HepG2 (cell line): Measurements from ENCODE around the gene FAM20A. TPM values are rescaled to one million over a fixed set of nuclear protein-coding genes. Genes with fewer than 3 reads are reported as not detected.

Experiments used
- FOXO1 ChIP-seq: sonication (generic); formaldehyde crosslinking; IDR thresholded peaks from 2 replicates; pipeline ENCODE4 v1.4.0; 2020; ENCODE audit warnings: missing genetic modification reagents
- GMEB1 ChIP-seq: sonication (generic); formaldehyde crosslinking; IDR thresholded peaks from 2 replicates; pipeline ENCODE4 v1.5.1; 2020; ENCODE audit warnings: missing genetic modification reagents, mild to moderate bottlenecking, borderline replicate concordance
- HCFC1 ChIP-seq: fragments of 150-350 bp; IDR thresholded peaks from 2 replicates; pipeline ENCODE4 v1.6.1; 2014; ENCODE audit warnings: low read depth, low read length
- MTA1 ChIP-seq: sonication (generic); formaldehyde crosslinking; IDR thresholded peaks from 2 replicates; pipeline ENCODE4 v1.4.0; 2020; ENCODE audit warnings: missing genetic modification reagents, mild to moderate bottlenecking, borderline replicate concordance
- NR2F6 ChIP-seq, 2 experiments: IDR thresholded peaks; 2 replicates each; pipeline ENCODE4 v1.6.1; 2016; ENCODE audit warnings: antibody characterized with exemption in 1 of 2, mild to moderate bottlenecking in 1 of 2
- SALL1 ChIP-seq: sonication (generic); formaldehyde crosslinking; IDR thresholded peaks from 2 replicates; pipeline ENCODE4 v1.8.0; 2022; ENCODE audit warnings: mild to moderate bottlenecking, missing genetic modification reagents
- SNRNP70 ChIP-seq: fragments of 200-400 bp; formaldehyde crosslinking; IDR thresholded peaks from 2 replicates; pipeline ENCODE4 v1.6.1; 2017; ENCODE audit warnings: mild to moderate bottlenecking, low read depth, low read length, moderate library complexity
- SPEN ChIP-seq: sonication (generic); formaldehyde crosslinking; IDR thresholded peaks from 2 replicates; pipeline ENCODE4 v1.5.1; 2020; ENCODE audit warnings: low read depth, mild to moderate bottlenecking, missing genetic modification reagents
- TBX2 ChIP-seq: sonication (generic); formaldehyde crosslinking; IDR thresholded peaks from 2 replicates; pipeline ENCODE4 v1.5.0; 2020; ENCODE audit warnings: missing genetic modification reagents, mild to moderate bottlenecking, borderline replicate concordance
- ZBTB7B ChIP-seq: sonication (generic); formaldehyde crosslinking; IDR thresholded peaks from 2 replicates; pipeline ENCODE4 v1.4.0; 2020; ENCODE audit warnings: missing genetic modification reagents
- ZNF260 ChIP-seq: sonication (generic); formaldehyde crosslinking; IDR thresholded peaks from 2 replicates; pipeline ENCODE4 v1.4.0; 2020; ENCODE audit warnings: missing genetic modification reagents, low read depth, mild to moderate bottlenecking, borderline replicate concordance
- ZNF296 ChIP-seq: sonication (generic); formaldehyde crosslinking; conservative IDR thresholded peaks from 2 replicates; pipeline ENCODE4 v1.5.0; 2020; ENCODE audit warnings: mild to moderate bottlenecking, missing genetic modification reagents
- ZNF501 ChIP-seq: sonication (generic); formaldehyde crosslinking; IDR thresholded peaks from 2 replicates; pipeline ENCODE4 v1.5.1; 2020; ENCODE audit warnings: mild to moderate bottlenecking, moderate library complexity, missing genetic modification reagents
- ZNF607 ChIP-seq: sonication (generic); formaldehyde crosslinking; IDR thresholded peaks from 2 replicates; pipeline ENCODE4 v1.5.1; 2020; ENCODE audit warnings: missing genetic modification reagents, mild to moderate bottlenecking, borderline replicate concordance
- polyA plus RNA-seq, 8 experiments: library from polyadenylated mRNA; depleted of rRNA in 3 of 8; stranded (reverse) in 7 of 8; unstranded in 1 of 8; fragments of >200 nt; fragmentation: Illumina TruSeq in 4 of 8; extraction: Trizol in 4 of 8; gene quantifications; 2 replicates each; pipeline versions ENCODE4 v1.2.1 to v1.2.3, GENCODE V29; 2011 to 2016; ENCODE audit warnings: low read depth in 4 of 8, missing spikeins in 1 of 8, mixed read lengths in 1 of 8; ENCODE audit not compliant: insufficient read depth in 1 of 8
- total RNA-seq, 5 experiments: library from RNA; depleted of rRNA; stranded (reverse); fragments of >200 nt; fragmentation: Illumina TruSeq; extraction: Trizol; gene quantifications; 2 replicates each; pipeline ENCODE4 v1.2.3, GENCODE V29; 2016; ENCODE audit warnings: low read depth in 1 of 5
- TF ChIP-seq, protein P1 (sequence below): sonication (generic); formaldehyde crosslinking; IDR thresholded peaks from 2 replicates; pipeline ENCODE4 v1.4.0; 2020; ENCODE audit warnings: missing genetic modification reagents
- TF ChIP-seq, protein P2 (sequence below): sonication (generic); formaldehyde crosslinking; IDR thresholded peaks from 2 replicates; pipeline ENCODE4 v1.5.1; 2020; ENCODE audit warnings: missing genetic modification reagents, mild to moderate bottlenecking, borderline replicate concordance

Gene FAM20A
- total and polyA plus RNA-seq, 2 of the 13 experiments (the other 11 are each of a cell fraction or from before 2014, with no cell fraction given), result 9.3 to 20.7 TPM

DNA sequence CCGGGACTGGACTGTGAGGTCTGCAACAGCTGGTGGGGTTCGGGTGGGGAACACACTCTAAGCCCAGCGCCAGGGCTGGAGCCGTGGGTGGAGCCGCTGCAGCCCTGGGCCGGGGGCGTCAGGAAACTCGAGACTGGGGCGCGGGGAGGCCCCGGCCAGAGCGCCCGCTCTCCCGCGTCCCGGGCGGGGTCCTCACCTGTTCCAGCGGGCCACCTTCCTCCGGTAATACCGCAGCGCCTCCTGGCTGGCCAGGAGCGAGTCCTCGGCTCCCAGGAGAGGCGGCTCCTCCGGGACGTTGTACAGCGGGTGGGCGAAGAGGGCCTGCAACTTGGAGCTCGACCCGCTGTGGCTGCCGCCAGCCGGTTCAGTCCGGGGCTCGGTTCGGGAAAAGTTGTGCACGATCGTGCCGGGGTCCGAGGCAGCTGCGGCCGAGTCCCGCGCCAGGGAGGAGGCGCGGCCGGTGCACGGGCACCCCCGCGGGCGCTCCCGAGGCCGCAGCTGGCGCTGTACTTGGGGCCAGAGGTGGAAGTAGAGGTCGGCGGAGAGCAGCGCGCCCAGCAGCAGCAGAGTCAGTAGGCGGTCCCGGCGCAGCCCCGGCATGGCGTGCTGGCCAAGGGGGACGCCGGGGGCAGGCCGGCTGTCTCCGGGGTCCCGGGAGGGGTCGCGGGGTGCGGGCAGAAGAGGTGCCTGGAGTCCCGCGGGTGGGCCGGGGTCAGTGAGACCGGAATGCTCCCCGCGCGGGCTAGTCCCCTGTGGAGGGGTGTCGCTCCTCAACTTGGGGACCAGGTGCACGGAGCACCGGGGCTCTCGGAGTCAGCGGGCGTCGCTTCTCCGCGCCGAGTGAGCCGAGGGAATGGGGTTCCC lies 868 bp downstream of the FAM20A start (continued):
- TF ChIP-seq NR2F6 (IDR thresholded peaks at IDR 0.05), result no peak
- 0 out of 2 replicates have a peak, but pooled peaks have one; percentile 27 for TF ChIP-seq NR2F6 (CRISPR knock-in tag; IDR thresholded peaks at IDR 0.05)
- TF ChIP-seq HCFC1, result no peak
- TF ChIP-seq SNRNP70, result no peak
- TF ChIP-seq SALL1 (CRISPR knock-in tag), result peak; percentile 74
- 0 out of 2 replicates have a peak, but pooled peaks have one; percentile 30 for TF ChIP-seq GMEB1
- TF ChIP-seq ZNF296 (CRISPR knock-in tag), result no peak; the same call in 1 of the 2 replicates
- 0 out of 2 replicates have a peak, but pooled peaks have one; percentile 22 for TF ChIP-seq ZNF260 (CRISPR knock-in tag)
- peak; percentile 77; the same call in 1 of the 2 replicates for TF ChIP-seq MTA1
- TF ChIP-seq, protein P1, sequence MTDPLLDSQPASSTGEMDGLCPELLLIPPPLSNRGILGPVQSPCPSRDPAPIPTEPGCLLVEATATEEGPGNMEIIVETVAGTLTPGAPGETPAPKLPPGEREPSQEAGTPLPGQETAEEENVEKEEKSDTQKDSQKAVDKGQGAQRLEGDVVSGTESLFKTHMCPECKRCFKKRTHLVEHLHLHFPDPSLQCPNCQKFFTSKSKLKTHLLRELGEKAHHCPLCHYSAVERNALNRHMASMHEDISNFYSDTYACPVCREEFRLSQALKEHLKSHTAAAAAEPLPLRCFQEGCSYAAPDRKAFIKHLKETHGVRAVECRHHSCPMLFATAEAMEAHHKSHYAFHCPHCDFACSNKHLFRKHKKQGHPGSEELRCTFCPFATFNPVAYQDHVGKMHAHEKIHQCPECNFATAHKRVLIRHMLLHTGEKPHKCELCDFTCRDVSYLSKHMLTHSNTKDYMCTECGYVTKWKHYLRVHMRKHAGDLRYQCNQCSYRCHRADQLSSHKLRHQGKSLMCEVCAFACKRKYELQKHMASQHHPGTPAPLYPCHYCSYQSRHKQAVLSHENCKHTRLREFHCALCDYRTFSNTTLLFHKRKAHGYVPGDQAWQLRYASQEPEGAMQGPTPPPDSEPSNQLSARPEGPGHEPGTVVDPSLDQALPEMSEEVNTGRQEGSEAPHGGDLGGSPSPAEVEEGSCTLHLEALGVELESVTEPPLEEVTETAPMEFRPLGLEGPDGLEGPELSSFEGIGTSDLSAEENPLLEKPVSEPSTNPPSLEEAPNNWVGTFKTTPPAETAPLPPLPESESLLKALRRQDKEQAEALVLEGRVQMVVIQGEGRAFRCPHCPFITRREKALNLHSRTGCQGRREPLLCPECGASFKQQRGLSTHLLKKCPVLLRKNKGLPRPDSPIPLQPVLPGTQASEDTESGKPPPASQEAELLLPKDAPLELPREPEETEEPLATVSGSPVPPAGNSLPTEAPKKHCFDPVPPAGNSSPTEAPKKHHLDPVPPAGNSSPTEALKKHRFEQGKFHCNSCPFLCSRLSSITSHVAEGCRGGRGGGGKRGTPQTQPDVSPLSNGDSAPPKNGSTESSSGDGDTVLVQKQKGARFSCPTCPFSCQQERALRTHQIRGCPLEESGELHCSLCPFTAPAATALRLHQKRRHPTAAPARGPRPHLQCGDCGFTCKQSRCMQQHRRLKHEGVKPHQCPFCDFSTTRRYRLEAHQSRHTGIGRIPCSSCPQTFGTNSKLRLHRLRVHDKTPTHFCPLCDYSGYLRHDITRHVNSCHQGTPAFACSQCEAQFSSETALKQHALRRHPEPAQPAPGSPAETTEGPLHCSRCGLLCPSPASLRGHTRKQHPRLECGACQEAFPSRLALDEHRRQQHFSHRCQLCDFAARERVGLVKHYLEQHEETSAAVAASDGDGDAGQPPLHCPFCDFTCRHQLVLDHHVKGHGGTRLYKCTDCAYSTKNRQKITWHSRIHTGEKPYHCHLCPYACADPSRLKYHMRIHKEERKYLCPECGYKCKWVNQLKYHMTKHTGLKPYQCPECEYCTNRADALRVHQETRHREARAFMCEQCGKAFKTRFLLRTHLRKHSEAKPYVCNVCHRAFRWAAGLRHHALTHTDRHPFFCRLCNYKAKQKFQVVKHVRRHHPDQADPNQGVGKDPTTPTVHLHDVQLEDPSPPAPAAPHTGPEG (CRISPR knock-in tag), result 0 out of 2 replicates have a peak, but pooled peaks have one; percentile 63
- TF ChIP-seq ZNF607, result peak; percentile 31
- peak; percentile 95 for TF ChIP-seq ZNF501
- 0 out of 2 replicates have a peak, but pooled peaks have one; percentile 52 for TF ChIP-seq TBX2 (CRISPR knock-in tag)
- TF ChIP-seq, protein P2, sequence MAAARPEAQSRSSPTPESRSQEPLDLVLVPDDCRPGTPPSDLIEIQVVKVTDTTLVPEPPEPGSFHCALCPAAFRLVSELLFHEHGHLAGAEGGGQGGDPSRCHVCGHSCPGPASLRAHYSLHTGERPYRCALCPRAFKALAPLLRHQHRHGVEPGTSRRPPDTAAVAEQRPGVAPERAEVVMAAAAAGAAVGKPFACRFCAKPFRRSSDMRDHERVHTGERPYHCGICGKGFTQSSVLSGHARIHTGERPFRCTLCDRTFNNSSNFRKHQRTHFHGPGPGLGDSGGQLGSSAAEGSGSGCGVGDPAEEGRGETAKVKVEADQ (CRISPR knock-in tag), result peak; percentile 32; the same call in 1 of the 2 replicates
- peak; percentile 42; the same call in 1 of the 2 replicates for TF ChIP-seq FOXO1 (CRISPR knock-in tag)
- TF ChIP-seq SPEN (CRISPR knock-in tag), result peak; percentile 41; the same call in 1 of the 2 replicates
- peak; percentile 40; the same call in 1 of the 2 replicates for TF ChIP-seq ZBTB7B
